HG02973 (cell line): ENCODE measurements around the gene RGS6.

ENCODE experiments used
- ATAC-seq: cut with Tn5 transposase; IDR thresholded peaks from one replicate; pipeline ENCODE4 v1.9.1; 2021; ENCODE audit warnings: moderate library complexity; ENCODE audit not compliant: unreplicated experiment

Gene RGS6

DNA sequence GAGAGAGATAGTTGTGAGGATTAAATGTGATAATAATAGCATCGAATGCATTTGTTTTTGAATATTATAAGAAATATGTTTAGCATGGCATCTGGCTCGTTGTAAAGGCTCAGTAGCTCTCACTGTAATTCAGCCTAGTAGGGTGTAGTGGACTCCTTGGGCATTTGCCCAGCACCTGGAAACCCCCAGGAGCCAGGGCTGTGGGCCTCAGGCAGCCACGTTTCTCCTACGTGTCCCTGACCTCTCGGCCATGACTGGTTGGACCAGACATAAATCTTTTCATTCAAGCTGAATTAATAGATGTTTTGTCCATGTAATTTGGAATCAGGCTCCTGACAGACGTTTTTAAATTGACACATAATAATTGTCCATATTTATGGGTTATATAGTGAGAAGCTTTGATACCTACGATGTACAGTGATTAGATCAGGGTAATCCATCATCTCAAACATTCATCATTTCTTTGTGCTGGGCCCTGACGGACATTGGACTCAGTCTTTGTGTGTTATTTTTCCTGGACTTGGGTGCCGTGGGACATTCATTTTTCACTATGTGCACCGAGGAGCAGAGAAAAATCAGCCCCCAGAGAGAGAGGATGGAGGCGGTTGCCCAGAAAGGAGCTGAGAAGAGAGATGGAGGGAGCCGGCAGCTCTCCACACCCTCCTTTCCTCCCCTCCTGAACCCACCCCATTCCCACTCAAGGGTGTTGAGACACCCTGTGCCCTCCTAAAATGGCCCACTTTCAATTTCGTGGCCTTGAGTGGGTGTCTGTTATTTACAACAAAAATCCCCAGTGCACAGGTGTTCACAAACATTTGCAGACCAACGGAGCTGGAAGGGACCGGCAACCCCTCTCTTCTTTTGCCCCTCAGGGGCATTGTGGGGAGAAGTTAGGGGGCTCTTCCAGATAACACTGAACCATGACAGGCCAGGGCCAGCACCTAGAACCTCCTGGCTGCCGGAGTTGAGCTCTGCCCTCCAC, 665.3 kb downstream of the RGS6 start:
- no peak for ATAC-seq

DNA sequence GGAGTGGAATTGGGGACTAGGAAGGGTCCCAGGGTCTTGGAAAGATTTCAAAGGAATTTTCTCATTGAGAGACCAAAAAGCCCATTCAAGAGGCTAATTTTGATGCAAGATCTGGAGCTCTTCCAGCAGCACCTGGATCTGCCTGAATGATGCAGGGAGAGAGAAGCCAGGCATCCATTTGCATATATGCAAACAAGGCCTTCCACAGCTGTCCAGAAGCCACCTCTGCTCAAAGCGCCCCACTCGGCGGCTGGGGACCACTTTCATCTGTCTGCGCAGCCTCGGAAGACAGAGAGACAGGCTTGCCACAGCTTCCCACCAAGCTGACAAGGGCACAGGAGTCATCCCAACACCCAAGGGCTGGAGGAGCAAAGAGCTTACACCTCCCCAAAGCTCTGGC, 666.1 kb downstream of the RGS6 start:
- no peak for ATAC-seq

DNA sequence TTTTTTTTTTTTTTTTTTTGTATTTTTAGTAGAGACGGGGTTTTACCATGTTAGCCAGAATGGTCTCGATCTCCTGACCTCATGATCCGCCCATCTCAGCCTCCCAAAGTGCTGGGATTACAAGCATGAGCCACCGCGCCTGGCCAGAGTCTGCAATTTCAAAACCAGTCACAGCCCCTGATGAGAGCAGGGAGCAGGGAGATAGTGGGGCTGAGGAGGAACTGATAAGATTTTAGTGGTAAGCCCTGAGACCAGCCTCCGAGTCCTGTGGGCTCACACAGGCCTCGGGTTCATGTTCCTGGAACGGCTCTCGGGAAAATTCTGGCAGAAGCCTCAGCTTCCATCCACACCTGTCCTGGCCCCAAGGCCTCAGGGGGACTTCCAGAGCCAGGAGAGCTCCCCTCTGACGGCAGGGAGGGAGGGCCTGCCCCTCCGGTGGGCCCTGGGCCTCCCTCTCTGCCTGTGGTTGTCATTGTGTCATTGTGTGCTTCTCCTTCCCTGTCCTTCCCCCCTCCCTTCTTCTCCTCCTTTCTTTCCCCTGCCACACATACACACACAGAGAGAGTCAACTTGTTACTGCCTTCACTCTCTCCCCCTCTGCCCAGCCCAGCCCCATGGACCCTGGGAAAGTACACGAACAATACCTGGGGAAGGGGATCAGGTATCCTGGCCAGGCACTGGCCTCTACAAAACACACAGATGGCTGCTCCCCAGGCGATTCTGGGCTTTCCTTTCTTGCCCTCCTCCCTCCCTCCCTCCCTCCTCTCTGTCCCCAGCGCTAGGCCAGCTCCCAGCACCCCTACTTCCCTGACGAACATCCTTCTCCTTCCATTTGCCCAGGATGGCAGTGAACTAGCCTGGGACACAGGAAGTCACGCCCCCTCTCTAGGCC, 667.6 kb downstream of the RGS6 start:
- no peak for ATAC-seq

GRCh38 chr14:72600551-72601330, 668.5 kb downstream of the RGS6 start:
- no peak for ATAC-seq

DNA sequence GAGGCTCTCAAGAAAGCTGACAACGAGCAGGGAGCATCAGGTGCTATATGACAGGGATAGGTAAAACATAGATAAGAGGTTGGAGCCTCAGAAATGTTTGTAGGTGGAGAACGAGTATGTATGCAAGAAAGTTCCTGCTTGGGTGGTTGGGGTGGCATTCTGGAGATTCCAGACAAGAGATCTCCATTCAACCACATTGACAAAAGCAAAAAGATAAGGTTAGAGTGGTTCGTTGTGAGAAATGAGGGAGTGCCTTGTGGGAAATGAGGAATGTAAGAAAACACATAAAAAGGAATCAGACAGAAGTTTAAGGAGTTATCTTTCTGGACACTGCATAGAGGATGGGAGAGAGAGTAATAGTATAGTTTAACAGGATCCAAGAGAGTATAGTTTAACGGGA, 671.4 kb downstream of the RGS6 start:
- no peak for ATAC-seq

GRCh38 chr14:72604133-72604532, 671.9 kb downstream of the RGS6 start:
- ATAC-seq, result no peak

GRCh38 chr14:72605096-72605920, 673.1 kb downstream of the RGS6 start:
- ATAC-seq, result no peak

GRCh38 chr14:72605921-72606220, 673.6 kb downstream of the RGS6 start:
- no peak for ATAC-seq

DNA sequence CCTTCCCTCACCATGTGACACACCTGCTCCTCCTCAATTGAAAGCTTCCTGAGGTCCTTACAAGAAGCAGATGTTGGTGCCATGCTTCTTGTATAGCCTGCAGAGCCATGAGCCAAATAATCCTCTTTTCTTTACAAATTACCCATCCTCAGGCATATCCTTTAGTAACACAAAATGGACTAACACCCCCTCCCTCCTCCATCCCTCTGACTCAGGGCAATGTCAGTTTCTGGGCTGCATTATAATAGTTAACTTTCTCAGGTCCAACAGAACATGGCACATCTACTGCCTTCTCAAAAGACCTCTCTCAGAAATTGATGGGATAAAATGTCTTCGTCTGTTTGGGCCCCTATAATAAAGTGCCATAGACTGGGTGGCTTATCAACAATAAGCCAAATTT, 674.6 kb downstream of the RGS6 start:
- no peak for ATAC-seq

- no peak for ATAC-seq
Measured at GRCh38 chr14:72607386-72608130, 675.3 kb downstream of the RGS6 start.

GRCh38 chr14:72608391-72609204, 676.4 kb downstream of the RGS6 start:
- no peak for ATAC-seq

DNA sequence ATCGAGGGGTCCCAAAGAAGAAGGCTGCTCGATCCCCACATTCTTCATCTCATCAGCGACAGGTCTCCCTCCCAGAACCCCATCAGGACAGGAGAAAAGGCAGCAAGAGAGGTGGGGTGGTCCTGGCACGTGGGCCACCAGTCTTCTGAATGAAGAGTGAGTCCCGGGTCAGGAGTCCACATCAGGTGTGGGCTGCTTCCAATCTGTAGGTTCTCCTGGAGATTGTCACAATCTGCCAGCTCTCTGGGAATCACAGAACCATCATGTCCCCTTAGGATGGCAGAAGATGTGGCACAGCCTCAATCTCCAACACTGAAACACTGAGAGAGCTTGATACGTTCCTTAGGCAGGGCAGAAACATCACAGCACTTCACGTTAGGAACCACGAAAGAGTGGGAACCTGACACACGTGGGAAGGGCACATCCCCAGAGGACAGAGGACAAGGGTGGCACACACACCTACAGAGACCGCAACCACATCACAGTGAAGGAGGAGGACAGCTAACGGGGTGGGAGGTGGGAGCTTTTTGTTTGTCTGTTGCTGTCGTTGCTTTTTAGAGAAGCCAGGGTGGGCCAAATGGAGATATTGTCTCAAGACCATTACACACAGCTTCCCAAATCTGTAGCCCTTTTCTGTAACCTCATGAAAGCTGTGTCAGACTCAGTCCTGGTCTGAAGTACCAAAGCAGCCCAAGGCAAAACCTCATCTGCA, 677.1 kb downstream of the RGS6 start:
- ATAC-seq, result no peak

DNA sequence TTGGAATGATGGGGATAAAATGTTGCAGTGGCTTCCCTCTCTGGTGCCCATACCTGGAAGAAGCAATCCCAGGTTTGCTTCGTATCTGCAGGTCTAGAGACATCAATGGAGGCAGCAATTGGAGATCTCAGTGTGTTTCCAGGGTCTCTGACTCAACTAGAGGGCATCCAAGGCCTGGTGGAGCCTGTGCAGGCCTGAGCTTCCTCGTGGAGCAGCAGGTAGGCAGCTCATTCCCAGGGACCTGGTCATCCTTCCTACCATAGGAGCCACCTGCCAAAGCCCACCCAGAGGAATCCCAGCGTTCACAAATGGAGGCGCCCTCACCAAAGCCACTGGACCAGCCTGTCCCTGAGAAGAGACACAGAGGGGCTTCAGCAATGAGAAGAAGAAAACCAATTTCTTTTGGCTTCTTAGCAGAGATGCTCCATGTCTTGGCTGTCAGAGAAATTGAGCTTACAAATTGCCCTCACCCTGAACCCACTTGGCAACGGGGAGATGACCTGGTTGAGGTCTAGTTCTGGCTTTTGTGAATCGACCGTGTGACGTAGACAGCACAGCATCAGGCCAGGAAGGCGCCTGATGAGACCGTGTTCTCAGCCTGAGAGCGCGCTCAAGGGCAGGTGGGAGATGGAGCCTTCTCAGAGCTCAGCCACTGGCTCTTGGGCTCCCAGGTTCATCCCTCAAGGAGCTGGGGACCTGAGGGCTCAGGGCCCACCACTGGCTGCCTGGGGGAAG, 678.0 kb downstream of the RGS6 start:
- no peak for ATAC-seq

- no peak for ATAC-seq
Measured at GRCh38 chr14:72610831-72611200, 678.6 kb downstream of the RGS6 start.

GRCh38 chr14:72611506-72611905, 679.3 kb downstream of the RGS6 start:
- no peak for ATAC-seq

DNA sequence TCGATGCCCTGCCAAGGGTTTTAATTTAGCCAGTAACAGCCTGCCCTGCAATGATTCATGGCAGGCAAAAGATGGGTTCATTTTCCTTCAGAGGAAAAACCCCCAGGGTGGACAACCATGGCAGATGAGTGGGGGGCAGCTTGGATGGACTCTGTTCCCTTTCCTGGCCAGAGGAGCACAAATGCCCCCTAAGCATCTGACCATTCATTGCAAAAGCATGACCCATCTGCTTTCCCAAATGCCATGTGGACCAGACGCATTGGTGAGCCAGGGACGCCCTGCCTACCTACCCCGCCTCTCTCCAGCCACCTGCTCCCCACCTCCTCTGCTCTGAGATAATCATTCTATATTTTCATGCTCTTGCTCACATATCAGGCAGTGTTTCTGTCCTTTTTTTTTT, 679.8 kb downstream of the RGS6 start:
- no peak for ATAC-seq

DNA sequence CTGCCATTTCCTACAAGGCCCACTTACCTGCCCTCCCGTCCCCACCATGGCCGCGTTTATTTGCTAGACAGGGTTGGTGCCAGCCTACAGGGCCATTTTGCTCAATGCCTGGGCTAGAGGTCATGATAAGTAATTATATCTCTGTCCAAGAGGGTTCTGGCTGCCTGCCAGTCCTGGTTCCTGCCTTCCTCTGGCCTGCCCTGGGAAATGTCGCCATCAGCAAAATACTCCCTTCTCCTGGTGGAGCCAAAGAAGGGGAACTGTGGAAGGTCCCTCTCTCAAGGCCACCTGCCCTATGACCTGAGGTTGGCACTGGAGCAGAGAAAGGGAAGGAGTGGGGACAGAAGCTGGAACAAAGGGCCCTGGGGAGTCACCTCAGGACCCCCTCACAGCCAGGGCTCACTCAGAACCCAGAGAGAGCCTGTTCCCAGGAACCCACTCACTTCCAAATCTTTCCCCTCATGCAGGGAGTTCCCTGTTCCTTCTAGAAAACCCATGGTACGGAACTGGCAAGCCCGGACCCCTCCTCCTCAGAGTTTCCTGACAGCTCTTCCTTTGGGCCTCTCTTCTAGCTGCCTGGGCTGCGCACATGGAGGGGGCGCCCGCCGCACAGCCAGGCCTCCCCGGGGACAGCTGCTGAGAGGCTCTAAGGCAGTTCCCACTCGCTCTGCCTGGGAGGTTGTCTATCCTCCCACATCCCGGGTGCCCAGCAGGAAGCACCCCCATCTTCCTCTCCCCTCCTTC, 681.2 kb downstream of the RGS6 start:
- ATAC-seq, result no peak
